ENCODE data around the gene ARHGAP25. TPM values are rescaled to one million over a fixed set of nuclear protein-coding genes. Genes with fewer than 3 reads are reported as not detected.

The ARHGAP25 gene
- total RNA-seq, 1 experiment from 2014 or later, result not detected

GRCh38 chr2:68710756-68711155 is 23.9 kb upstream of the ARHGAP25 start:
- no peaks in the 10 kb centered on the region for H4K20me1 ChIP-seq (ENCODE audit: insufficient read depth)
- H3K27me3 ChIP-seq (ENCODE audit: insufficient read depth, low read depth), result no peaks in the 10 kb centered on the region
- H3K4me3 ChIP-seq, result no peak overlapping the region
- no peak overlapping the region for H2AFZ ChIP-seq
- ChIA-PET CTCF (interaction anchor here (0.6 to 1.4 kb wide), 2 partner anchors 215 to 217 kb away, joined by 3 to 4 read pairs; no protein-coding TSS in a partner anchor), POLR2A (ENCODE audit: unreplicated experiment) (no interaction called here)
- H3K36me3 ChIP-seq (ENCODE audit: low read depth), result no peaks in the 10 kb centered on the region
- no peaks in the 10 kb centered on the region for H3F3A ChIP-seq (ENCODE audit: insufficient read depth, low read depth)
- intact Hi-C loops (cut with micrococcal nuclease; ENCODE audit: unreplicated experiment), result loop anchor here (10.0 kb wide), 1 partner anchor 594 kb away; no protein-coding TSS in a partner anchor
- no TSS peak for BruUV-seq (replicated peaks)
- H3K79me2 ChIP-seq (ENCODE audit: low read depth), result no peaks in the 10 kb centered on the region
- no peaks in the 10 kb centered on the region for H3K9me3 ChIP-seq (ENCODE audit: insufficient read depth, low read depth)
- no peak overlapping the region for H3K27ac ChIP-seq
- TF ChIP-seq EZH2 (IDR thresholded peaks at IDR 0.05; ENCODE audit: low read depth), result no peak
- TF ChIP-seq CTCF (conservative IDR thresholded peaks at IDR 0.05), result no peak
- H3K4me2 ChIP-seq, result no peak overlapping the region
- no peaks in the 10 kb centered on the region for H3K9me2 ChIP-seq (ENCODE audit: insufficient read depth)
- no peaks in the 10 kb centered on the region for H3K4me1 ChIP-seq (replicated peaks; ENCODE audit: insufficient read depth)
- DNase-seq, result no peak

DNA sequence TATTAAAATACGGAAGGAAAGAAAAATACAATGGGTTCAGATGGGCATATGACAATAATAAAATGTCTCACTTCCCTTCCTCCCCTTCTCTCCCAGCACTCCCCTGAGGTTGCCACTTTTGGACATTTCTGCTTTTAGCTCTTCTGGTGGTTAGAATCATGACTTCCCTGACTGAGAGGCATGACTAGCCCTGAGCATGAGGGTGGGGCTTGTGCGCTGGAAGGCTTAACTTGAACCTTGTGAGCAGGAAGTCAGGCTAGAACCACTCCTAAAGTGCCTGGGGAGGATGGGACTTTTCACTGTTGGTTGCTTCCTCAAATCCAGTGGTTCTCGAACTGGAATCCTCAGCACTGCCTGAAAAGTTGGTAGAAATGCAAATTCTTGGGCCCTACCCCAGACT is 19.7 kb upstream of the ARHGAP25 start:
- intact Hi-C loops (cut with micrococcal nuclease; ENCODE audit: unreplicated experiment), result loop anchor here (2.0 to 10.0 kb wide), 2 partner anchors 252 to 590 kb away; no protein-coding TSS in a partner anchor
- Histone ChIP-seq H3K36me3 (ENCODE audit: low read depth) (no peaks in the 10 kb centered on the region), H3K27ac (no peak overlapping the region), H3K4me2 (no peak overlapping the region), H3K4me1 (replicated peaks; ENCODE audit: insufficient read depth) (no peaks in the 10 kb centered on the region), H2AFZ (no peak overlapping the region), H4K20me1 (ENCODE audit: insufficient read depth) (no peaks in the 10 kb centered on the region), H3K27me3 (ENCODE audit: insufficient read depth, low read depth) (no peaks in the 10 kb centered on the region), H3K79me2 (ENCODE audit: low read depth) (no peaks in the 10 kb centered on the region), H3K9me3 (ENCODE audit: insufficient read depth, low read depth) (no peaks in the 10 kb centered on the region), H3K4me3 (no peak overlapping the region), H3K9me2 (ENCODE audit: insufficient read depth) (no peaks in the 10 kb centered on the region), H3F3A (ENCODE audit: insufficient read depth, low read depth) (no peaks in the 10 kb centered on the region)
- BruUV-seq (replicated peaks), result no TSS peak
- CTCF ChIA-PET, result no interaction called here
- POLR2A ChIA-PET (ENCODE audit: unreplicated experiment), result no interaction called here
- no peak for DNase-seq
- no peak for TF ChIP-seq CTCF (conservative IDR thresholded peaks at IDR 0.05)
- TF ChIP-seq EZH2 (IDR thresholded peaks at IDR 0.05; ENCODE audit: low read depth), result no peak

- Histone ChIP-seq H3K79me2 (ENCODE audit: low read depth) (no peaks in the 10 kb centered on the region), H4K20me1 (ENCODE audit: insufficient read depth) (no peaks in the 10 kb centered on the region), H3K4me3 (no peak overlapping the region), H3K4me2 (no peak overlapping the region), H3K9me2 (ENCODE audit: insufficient read depth) (no peaks in the 10 kb centered on the region), H3K27ac (no peak overlapping the region), H3K4me1 (replicated peaks; ENCODE audit: insufficient read depth) (no peaks in the 10 kb centered on the region), H3F3A (ENCODE audit: insufficient read depth, low read depth) (no peaks in the 10 kb centered on the region), H3K27me3 (ENCODE audit: insufficient read depth, low read depth) (no peaks in the 10 kb centered on the region), H2AFZ (no peak overlapping the region), H3K36me3 (ENCODE audit: low read depth) (no peaks in the 10 kb centered on the region), H3K9me3 (ENCODE audit: insufficient read depth, low read depth) (no peaks in the 10 kb centered on the region)
- ChIA-PET CTCF (interaction anchor here (0.7 kb wide), 1 partner anchor 263 kb away, joined by 3 read pairs; no protein-coding TSS in a partner anchor), POLR2A (ENCODE audit: unreplicated experiment) (no interaction called here)
- DNase-seq, result peak in 1 of 2 experiments; percentile 37
- TF ChIP-seq CTCF (conservative IDR thresholded peaks at IDR 0.05) (peak; percentile 69), EZH2 (IDR thresholded peaks at IDR 0.05; ENCODE audit: low read depth) (no peak)
- intact Hi-C loops (cut with micrococcal nuclease; ENCODE audit: unreplicated experiment), result loop anchor here (2.0 to 10.0 kb wide), 2 partner anchors 253 to 589 kb away; no protein-coding TSS in a partner anchor
- BruUV-seq (replicated peaks), result no TSS peak
These were observed 19.1 kb upstream of the ARHGAP25 start for GRCh38 chr2:68715353-68716041.

Data from PC-9 (cell line).